Stimulated activated CD4-positive, alpha-beta T cell treated with anti-CD3 and anti-CD28 coated beads, TNF-alpha, amount 100 ng/mL, for 48 hours (primary cell): ENCODE measurements around the gene APBB2.
"Not testable (repeated sequence)": the region's sequence is repeated elsewhere in the genome, so short reads cannot be mapped to it uniquely, and the experiment has no call there.

Source experiments
- DNase-seq, 3 donors: peaks; one replicate each; pipeline ENCODE4 v3.0.0-alpha.2; 2020; ENCODE audit warnings: low read depth in 3 of 3

The APBB2 gene

DNA sequence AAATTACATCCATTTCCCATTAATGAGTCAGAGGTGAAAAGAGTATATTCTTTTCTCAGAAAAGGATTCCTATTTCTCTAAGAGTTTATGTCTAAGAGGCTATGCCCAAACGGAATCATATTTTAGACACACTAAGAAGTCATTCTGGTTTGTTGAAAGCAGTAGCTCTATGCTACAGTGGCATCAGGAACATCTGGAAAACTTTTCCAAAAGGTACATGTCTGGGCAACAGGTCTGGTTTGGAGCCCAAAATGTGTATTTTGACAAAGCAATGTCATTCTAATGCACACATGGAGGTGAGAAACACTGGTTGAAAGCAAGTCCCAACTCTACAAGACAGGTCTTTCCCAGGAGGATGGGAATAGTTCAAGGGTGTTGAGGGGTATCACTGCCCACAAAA lies 56.1 kb downstream of the APBB2 start:
- no peak for DNase-seq

DNA sequence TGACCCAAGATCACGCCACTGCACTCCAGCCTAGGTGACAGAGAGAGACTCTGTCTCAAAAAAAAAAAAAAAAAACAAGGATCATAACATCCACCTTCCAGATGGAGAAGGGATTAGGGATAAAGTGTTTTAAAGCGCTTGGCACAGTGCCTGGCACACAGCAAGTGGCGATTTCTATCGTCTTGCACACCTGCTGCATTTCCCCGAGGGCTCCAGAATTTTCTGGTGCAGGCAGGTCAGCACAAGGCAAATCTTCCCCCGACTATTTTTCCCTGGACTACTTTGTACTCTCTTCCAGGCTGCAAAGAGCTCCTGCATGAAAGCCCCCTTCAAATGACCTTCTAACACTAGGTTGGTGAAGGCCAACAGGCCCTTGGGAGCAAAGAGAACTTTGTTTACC lies 57.3 kb downstream of the APBB2 start:
- no peak for DNase-seq

DNA sequence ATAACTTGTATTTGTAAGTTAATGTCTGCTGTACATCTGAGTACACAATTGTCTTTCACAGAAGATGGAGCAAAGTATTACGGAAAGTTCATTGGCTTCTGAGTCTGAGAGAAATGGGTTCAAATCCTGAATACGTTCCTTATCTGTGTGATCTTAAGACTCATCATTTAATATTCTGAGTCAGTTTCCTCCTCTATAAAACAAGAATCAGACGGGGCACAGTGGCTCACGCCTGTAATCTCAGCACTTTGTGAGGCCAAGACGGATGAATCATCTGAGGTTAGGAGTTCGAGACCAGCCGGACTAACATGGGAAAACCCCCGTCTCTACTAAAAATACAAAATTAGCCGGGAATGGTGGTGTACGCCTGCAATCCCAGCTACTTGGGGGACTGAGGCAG lies 57.8 kb downstream of the APBB2 start:
- DNase-seq: no peak

DNA sequence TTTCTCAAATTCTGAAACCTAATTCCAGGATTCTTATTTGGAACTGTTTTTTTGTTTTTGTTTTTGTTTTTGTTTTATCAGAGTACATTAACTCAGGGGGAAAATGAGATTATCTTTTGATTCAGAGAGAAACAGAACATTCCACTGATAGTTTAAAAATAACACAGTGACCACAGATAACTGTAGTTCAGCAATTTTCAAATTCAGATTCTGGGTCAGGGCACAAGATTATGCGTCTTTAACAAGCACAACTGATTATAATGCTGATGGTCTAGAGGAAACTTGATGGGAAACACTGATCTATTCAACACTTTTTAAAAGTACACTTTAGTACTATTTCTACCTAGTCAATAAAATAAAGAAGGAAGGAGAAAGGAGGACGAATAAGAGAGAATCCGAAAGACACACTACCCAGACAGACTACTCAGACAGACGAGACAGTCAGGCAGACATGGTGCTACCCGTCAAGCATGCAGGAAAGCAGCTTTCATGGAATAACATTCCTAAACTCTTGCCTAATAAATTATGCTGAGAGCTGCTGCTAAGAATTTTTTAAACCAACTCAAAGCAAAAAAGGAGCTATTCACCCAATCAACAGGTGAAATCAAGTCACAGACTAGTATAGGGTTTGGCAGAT lies 59.0 kb downstream of the APBB2 start:
- DNase-seq: no peak

DNA sequence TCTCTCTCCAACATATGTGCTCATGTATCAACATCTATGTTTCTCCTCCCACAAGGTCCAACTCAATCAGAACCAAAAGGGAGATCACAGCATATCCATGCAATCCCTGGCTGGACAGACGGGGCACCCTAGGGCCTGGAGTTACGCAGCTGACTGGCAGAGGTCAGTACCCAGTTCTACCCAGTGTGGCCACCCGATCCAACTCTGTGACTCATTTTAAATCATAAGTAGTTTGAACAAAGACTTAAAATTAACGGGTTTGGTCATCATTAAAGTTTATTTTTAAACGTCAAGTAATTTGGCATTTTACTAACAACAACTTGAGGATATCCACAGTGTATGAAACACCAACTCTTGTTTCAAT lies 59.5 kb downstream of the APBB2 start:
- no peak for DNase-seq

DNA sequence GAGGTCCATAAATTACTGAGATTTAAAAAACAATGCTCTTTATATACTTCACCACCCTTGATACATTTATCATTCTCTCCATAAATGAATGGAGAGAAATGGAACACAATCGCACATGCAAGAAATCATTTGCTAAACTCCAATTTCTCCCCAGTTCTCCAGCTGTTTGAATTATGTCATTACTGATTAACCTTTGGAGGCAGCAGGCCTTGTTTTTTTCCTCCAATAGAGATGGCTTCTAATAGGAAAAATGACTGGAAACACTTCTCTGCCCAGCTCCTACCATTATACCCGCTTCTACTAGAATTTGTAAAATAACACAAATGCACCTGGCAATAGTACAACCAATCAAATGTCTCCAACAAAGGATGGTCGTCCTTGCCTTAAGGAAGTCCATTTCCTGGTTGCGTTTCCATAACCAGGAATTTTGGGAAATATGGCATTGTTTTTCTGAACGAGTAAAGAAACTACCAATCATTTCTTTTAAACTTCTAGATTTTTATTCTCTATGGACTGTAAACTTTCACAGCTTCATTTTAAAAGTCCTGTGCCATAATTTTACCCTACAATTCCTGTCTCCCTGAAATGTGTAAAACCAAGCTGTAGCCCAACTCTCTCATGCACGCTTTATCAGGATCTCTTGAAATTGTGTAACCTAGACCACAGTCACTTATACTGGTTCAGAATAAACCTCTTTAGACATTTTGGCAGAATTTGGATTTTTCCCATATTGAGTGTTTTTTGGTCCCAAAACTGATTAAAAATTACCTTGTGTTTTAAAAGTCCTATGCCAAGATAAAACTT lies 60.1 kb downstream of the APBB2 start:
- DNase-seq: no peak

DNA sequence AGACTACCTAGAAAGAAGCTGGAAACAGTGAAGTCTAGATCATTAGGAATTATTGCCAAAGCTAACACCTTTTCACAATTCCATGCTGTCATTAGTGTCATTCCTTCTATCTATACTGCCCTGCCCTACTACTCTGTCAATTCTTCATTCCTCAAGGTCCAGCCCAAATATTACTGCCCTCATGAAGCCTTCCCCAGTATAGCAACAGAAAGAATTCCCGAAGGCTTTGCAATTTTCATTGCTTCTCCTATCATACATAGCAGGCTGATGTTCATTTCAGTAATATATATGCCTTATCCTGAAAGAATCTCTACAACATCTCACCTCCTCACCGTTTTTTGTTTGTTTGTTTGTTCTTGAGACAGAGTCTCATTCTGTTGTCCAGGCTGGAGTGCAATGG lies 63.9 kb downstream of the APBB2 start:
- no peak for DNase-seq

DNA sequence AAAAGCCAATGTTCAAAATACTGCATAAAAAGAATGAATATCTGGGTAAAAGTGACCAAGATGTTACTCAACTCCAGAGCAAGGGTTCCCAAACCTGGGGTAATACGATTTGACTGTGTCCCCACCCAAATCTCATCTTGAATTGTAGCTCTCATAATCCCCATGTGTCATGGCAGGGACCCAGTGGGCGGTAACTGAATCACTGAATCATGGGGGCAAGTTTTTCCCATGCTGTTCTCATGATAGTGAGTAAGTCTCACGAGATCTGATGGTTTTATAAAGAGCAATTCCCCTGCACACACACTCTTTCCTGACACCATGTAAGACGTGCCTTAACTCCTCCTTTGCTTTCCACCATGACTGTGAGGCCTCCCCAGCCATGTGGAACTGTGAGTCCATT lies 64.8 kb downstream of the APBB2 start:
- not testable (repeated sequence) for DNase-seq

DNA sequence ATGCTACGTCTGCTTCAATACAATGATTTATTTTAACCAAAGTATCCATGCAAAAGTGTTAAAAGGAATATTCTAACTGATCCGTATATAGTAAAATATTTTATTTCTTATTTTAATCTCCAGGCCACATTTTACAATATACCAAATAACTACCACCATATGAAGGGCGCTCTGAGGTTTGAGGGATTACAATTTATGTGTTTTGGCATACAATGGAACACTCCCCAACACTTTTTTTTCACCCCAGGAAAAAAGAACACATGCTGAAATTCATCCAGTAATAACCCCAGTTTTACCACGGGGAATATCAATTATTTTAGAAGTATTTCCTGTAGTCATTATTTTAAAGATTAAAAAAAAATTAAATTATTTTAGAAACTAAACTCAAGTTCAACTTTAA lies 65.4 kb downstream of the APBB2 start:
- no peak for DNase-seq

DNA sequence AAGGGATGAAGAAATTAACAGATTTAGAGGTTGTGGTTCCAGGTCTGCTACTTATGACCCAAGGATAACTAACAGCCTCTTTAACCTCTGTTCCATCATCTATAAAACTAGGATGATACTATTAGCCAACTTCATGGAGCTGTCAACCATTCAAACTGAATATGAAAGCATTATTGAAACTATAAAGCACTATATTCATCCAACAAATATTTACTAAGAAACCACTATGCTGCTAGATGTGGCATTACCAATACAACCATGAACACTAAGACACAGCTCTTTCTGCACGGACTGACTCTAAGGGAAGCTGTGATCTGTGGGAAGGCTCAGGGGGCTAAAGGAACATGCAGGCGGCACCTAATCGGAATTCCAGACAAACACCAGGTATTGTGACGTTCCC lies 66.0 kb downstream of the APBB2 start:
- DNase-seq: no peak

DNA sequence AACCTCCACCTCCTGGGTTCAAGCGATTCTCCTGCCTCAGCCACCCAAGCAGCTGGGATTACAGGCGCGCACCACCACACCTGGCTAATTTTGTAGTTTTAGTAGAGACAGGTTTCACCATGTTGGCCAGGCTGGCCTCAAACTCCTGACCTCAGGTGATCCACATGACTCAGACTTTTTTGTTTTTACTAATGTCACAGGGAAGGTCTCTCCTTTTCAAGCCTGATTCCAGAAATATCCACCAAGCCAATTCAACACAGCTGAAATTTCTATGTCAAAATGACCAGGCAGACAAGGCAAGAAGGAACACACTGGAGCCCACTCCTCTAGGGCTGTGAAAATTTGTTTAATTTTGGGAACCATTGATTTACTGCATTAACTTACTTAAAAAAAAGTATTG lies 66.8 kb downstream of the APBB2 start:
- DNase-seq: not testable (repeated sequence)

DNA sequence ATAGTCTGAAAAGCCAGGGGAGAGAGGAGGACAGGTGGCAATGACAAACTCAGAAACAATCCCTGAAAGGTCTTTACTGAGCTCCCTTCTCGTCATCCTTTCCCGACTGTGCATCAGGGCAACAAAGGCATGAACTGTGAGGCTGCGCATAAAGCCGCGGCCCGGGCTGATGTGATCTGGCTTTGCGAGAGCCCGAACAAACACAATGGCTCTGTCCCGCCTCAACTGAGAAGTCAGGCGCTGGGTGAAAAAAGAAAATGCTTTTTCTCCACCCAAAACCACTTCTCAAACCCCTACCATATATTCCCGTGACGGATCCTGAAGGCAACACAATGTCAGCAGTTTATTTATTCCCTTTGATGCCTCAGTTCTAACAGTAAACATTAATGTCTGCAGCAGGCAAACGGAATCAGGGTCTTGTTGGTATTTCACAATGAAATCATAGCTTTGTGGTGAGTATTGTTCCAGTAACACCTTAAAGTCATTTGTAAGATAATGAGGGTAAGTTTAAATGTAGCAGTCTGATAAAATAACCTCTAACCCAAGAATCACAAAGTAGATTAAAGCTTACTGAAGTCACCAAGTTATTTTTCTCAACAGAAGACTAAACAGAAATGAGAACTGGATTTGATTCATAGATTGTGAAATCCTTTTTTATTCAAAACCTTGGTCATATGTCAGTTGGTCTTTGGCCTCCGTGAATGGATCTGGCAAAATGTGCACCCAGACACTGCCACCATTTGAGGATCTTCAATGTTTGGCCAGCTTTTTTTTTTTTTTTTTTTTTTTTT lies 67.4 kb downstream of the APBB2 start:
- no peak for DNase-seq

DNA sequence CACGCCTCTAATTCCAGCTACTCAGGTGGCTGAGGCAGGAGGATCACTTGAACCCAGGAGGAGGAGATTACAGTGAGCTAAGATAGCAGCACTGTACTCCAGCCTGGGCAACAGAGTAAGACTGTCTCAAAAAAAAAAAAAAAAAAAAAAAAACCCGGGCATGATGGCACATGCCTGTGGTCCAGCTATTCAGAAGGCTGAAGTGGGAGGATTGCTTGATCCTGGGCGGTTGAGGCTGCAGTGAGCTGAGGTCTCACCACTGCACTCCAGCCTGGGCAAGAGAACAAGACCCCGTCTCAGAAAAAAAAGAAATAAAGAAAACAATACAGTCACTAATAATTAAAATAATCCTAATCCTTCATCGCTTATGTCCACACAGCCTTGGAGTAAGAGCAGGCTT lies 68.1 kb downstream of the APBB2 start:
- DNase-seq: no peak

DNA sequence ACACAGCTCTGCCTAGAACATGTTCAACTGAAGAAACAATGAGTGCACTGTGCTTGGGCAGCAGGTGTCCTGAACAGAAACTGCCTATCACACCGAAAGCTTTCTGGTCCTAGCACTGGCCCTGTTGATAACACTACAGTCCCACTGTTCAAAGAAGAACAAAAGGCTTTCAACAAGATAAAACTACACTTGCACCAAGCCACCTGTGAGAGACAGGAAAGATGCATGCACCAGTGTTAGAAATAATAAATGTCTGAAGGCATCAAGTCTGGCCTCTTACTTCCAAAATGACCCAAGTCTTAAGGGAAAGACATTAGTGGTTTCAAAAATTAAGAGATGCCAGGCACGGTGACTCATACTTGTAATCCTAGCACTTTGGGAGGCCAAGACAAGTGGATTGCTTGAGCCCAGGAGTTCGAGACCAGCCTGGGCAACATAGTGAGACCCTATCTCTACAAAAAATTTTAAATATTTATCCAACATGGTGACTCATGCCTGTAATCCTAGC lies 68.7 kb downstream of the APBB2 start:
- no peak for DNase-seq

DNA sequence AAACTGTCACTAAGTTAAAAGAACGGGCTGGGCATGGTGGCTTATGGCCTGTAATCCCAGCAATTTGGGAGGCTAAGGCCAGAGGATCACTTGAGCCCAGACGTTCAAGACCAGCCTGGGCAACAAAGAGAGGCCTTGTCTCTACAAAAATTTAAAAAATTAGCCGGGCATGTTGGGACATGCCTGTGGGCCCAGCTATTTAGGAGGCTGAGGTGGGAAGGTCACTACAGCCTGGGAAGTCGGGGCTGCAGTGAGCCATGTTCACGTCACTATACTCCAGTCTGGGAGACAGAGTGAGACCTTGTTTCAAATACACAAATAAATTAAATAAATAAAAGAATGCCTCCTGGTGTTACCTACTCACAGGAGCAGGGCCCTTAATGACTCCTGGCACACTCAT lies 69.5 kb downstream of the APBB2 start:
- no peak for DNase-seq

DNA sequence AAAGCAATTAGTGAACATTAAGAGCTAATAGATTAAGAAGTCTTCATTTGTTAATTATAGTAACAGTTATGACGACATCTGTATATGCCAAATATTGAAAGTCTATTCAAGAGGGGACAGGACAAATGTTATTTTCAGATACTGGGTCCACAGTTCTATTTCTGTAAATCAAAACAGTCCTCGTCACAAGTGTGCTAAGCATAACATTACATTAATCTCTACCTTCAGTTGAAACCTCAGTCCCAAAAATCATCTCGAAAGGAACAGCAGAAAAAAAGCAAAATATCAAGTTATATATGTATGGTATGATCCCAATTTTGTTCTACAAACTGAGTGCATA lies 70.3 kb downstream of the APBB2 start:
- DNase-seq: no peak

DNA sequence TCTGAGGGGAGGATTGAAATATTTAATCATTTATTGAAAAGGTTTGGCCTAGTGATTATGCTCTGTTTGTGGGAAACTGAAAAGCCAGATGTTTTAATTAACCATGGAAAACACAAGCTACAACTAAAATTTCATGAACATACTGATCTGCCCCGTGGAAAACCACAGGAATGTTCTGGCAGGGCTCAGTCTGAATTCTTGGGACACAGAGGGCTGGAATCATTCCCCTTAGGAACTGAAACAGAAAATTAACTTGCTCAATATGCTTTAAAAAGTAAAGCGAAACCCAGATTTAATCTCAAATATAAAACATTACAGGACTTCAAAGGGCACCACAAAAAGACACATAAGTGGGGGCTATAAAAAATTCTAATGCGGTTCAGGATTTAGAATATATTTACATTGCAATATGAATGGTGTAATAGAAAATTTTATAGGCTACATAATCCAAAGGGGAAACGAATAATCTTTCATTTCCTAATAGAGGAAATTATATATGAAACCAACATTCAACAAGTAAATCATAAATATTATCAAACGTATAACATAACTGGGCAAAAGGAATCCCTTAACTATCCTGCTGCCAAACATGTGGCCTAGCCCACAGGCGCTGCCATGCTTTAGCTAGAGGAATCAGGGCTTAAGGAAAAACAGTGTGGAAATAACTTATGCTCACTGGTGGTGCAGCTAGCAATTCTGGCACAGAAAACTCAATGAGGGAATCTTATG lies 70.9 kb downstream of the APBB2 start:
- DNase-seq: no peak

DNA sequence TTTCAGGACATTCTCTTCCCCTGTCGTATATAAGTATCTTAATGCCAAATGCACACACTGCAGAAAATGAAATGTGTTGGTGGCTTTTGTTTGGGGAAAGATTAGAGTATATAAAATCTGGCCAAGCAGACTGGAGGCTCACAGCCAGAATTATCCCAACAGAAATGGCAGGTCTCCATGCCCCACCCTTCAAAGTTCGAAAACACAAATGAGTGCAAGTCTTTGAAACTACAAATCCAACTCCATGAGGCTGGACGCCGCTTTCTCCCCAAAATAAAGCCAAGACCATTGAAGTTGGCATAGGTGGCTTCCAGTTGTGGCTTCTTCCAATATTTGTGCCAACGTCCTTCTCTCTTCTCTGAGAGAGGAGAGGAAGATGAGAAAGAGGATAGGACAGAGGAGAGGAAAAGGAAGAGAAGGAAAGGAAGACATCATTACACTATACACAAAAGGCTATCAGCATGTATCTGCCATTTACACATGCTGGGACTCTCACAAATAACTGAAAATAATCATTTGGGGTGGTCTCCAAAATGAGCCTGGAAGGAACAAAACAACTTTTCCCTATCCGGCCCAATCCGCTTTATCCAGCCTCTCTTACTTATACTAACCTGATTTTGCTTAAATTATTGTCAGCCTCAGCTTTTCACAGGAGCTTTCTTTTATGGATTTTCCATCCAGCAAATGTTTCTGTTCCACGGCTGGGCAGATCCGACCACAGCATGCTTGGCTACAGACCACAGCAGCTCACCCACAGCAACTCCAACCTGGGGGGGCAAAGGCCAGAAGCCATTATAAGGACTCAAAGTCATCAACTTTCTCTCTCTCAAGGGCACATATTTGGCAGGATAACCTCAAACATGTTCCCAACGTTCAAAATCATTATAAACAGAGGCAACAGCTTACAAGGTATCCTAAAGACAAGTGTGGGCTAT lies 71.7 kb downstream of the APBB2 start:
- no peak for DNase-seq

DNA sequence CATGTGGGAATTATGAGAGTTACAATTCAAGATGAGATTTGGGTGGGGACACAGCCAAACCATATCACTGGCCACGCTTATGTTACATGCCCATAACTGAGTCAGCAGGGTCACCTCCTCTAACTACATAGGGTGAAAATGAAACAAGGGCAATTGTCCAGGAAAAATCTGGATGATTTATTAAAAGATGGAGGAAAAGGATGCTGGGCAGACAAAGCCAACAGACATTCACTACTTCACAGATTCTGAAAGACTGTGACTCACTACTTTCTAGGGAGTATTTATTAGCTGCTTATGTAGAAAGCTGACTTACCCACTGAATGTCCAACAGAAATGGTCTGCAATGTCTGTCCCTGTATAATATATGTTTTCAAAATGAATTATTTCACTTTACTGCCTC lies 72.4 kb downstream of the APBB2 start:
- no peak for DNase-seq

DNA sequence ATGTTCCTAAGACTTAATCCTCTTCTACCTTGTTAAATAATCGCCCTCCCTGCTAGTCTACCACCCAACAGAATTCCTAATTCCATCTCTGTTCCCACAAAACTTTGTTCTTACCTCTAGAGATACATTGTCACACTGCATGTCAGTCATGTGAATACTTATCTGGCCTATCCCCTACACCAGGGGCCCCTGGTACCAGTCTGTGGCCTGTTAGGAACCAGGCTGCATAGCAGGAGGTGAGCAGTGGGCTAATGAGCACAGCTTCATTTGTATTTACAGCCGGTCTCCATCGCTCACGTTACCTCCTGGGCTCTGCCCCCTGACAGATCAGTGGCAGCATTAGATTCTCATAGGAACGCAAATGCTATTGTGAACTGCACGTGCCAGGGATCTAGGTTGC lies 73.9 kb downstream of the APBB2 start:
- DNase-seq: no peak

DNA sequence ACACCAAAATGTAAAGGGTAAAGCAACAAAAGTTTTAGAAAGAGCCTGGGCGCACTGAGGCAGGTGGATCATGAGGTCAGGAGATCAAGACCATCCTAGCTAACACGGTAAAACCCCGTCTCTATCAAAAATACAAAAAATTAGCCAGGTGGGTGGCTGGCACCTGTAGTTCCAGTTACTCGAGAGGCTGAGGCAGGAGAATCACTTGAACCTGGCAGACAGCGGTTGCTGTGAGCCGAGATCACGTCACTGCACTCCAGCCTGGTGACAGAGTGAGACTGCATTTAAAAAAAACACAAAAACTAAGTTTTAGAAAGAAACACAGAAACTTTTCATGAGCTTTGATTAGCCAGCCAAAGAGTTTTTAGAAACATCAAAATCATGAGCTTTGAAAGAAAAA lies 76.5 kb downstream of the APBB2 start:
- DNase-seq: no peak
